Breast epithelium (tissue), 4 donors: Measurements from ENCODE around the gene MAP4K2. TPM values are rescaled to one million over a fixed set of nuclear protein-coding genes. Genes with fewer than 3 reads are reported as not detected.
A peak's percentile ranks its signal among the peaks of the same experiment; 100 is the strongest.
"Not testable (repeated sequence)": the region's sequence is repeated elsewhere in the genome, so short reads cannot be mapped to it uniquely, and the experiment has no call there.

Experiments
- DNase-seq, 2 donors: peaks; one replicate each; pipeline ENCODE4 v3.0.0-alpha.2; 2019; ENCODE audit warnings: low spot score in 2 of 2
- H3K27ac ChIP-seq, 2 donors: fragments of 200-600 bp; sonication (generic) in 1 of 2; one replicate each; pipeline ENCODE4 v1.5.1; 2016 to 2019; ENCODE audit warnings: mild to moderate bottlenecking in 1 of 2
- H3K27me3 ChIP-seq, 2 donors: fragments of 200-600 bp; sonication (generic) in 1 of 2; one replicate each; pipeline versions ENCODE4 v1.5.1 to v1.6.0; 2017 to 2019; ENCODE audit warnings: control low read depth in 1 of 2, mild to moderate bottlenecking in 1 of 2
- H3K36me3 ChIP-seq: fragments of 200-600 bp; one replicate; pipeline ENCODE4 v1.5.1; 2019
- H3K4me1 ChIP-seq, 2 donors: fragments of 200-600 bp; sonication (generic); one replicate each; pipeline ENCODE4 v1.5.1; 2016 to 2019; ENCODE audit warnings: control low read depth in 1 of 2
- H3K4me3 ChIP-seq, 3 donors: fragments of 200-600 bp; sonication (generic); 1 replicate in 2 of 3; 2 replicates in 1 of 3; pipeline ENCODE4 v1.5.1; 2016 to 2019; ENCODE audit warnings: mild to moderate bottlenecking in 3 of 3, moderate library complexity in 2 of 3
- H3K9me3 ChIP-seq, 2 donors: fragments of 200-600 bp; sonication (generic) in 1 of 2; one replicate each; pipeline ENCODE4 v1.5.1; 2016 to 2019; ENCODE audit warnings: control low read depth in 1 of 2
- POLR2A ChIP-seq: fragments of 450-650 bp; IDR thresholded peaks from one replicate; pipeline ENCODE4 v1.6.1; 2016; ENCODE audit warnings: antibody characterized with exemption, mild to moderate bottlenecking, moderate library complexity
- POLR2AphosphoS5 ChIP-seq, 3 donors: sonication (generic); formaldehyde crosslinking; IDR thresholded peaks; one replicate each; pipeline ENCODE4 v1.6.1; 2017; ENCODE audit warnings: antibody characterized with exemption in 3 of 3
- intact Hi-C: fragments of 100-400 bp; cut with DNase I; formaldehyde crosslinking; loops from one replicate; pipeline ENCODE4 v1.15.1; 2023; ENCODE audit warnings: low total_unique reads
- total RNA-seq, 3 donors: library from RNA; depleted of rRNA; stranded (reverse); fragments of >200 nt; gene quantifications; one replicate each; pipeline ENCODE4 v1.1.0, GENCODE V29; 2016
- TF ChIP-seq, protein P1 (sequence below), 3 donors: fragments of 450-650 bp; IDR thresholded peaks; one replicate each; pipeline ENCODE4 v1.5.1; 2016 to 2017; ENCODE audit warnings: antibody characterized with exemption in 3 of 3, mild to moderate bottlenecking in 3 of 3, moderate library complexity in 3 of 3

Gene MAP4K2
- total RNA-seq, 3 donors from 2014 or later, result 7.7 to 16.1 (median 14.0) TPM

GRCh38 chr11:64817476-64817875, 14.5 kb upstream of the MAP4K2 start:
- no peaks in the 10 kb centered on the region for H3K9me3 ChIP-seq
- TF ChIP-seq POLR2A (no peak), POLR2AphosphoS5 (IDR thresholded peaks at IDR 0.05) (no peak)
- TF ChIP-seq, protein P1, sequence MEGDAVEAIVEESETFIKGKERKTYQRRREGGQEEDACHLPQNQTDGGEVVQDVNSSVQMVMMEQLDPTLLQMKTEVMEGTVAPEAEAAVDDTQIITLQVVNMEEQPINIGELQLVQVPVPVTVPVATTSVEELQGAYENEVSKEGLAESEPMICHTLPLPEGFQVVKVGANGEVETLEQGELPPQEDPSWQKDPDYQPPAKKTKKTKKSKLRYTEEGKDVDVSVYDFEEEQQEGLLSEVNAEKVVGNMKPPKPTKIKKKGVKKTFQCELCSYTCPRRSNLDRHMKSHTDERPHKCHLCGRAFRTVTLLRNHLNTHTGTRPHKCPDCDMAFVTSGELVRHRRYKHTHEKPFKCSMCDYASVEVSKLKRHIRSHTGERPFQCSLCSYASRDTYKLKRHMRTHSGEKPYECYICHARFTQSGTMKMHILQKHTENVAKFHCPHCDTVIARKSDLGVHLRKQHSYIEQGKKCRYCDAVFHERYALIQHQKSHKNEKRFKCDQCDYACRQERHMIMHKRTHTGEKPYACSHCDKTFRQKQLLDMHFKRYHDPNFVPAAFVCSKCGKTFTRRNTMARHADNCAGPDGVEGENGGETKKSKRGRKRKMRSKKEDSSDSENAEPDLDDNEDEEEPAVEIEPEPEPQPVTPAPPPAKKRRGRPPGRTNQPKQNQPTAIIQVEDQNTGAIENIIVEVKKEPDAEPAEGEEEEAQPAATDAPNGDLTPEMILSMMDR (IDR thresholded peaks at IDR 0.05), result no peak
- no peak overlapping the region for H3K27ac ChIP-seq
- H3K36me3 ChIP-seq, result no peaks in the 10 kb centered on the region
- no peaks in the 10 kb centered on the region for H3K4me1 ChIP-seq
- no peaks in the 10 kb centered on the region for H3K27me3 ChIP-seq
- H3K4me3 ChIP-seq, result no peak overlapping the region
- intact Hi-C loops, result no loop called here
- DNase-seq, result no peak

DNA sequence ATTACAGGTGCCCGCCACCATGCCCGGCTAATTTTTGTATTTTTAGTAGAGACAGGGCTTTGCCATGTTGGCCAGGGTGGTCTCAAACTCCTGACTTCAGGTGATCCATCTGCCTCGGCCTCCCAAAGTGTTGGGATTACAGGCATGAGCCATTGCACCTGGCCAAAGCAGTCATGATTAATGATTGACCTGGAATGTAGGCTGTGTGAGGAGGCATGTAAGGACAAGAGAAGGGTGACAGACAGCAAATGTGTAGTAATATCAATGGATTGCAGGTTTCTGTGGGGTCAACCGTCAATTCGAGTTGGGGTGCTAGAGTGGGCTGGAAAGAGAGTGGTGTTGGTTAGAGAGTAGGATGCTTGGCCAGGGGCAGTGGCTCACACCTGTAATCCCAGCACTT, 12.4 kb upstream of the MAP4K2 start:
- DNase-seq, H3K36me3 ChIP-seq, H3K4me3 ChIP-seq, H3K27ac ChIP-seq, intact Hi-C loops, H3K9me3 ChIP-seq, H3K27me3 ChIP-seq, H3K4me1 ChIP-seq: not testable (repeated sequence)

- Histone ChIP-seq H3K27ac (no peak overlapping the region), H3K27me3 (no peaks in the 10 kb centered on the region), H3K9me3 (no peaks in the 10 kb centered on the region), H3K4me1 (peaks cover under 1 to 3% of the 10 kb centered on the region in 2 donors), H3K36me3 (no peaks in the 10 kb centered on the region), H3K4me3 (no peak overlapping the region)
- no peak for DNase-seq
- intact Hi-C loops, result no loop called here
- TF ChIP-seq POLR2AphosphoS5 (IDR thresholded peaks at IDR 0.05) (no peak), POLR2A (no peak)
- TF ChIP-seq, protein P1 (IDR thresholded peaks at IDR 0.05), result no peak
Observed at GRCh38 chr11:64814712-64815187, 11.7 kb upstream of the MAP4K2 start.

DNA sequence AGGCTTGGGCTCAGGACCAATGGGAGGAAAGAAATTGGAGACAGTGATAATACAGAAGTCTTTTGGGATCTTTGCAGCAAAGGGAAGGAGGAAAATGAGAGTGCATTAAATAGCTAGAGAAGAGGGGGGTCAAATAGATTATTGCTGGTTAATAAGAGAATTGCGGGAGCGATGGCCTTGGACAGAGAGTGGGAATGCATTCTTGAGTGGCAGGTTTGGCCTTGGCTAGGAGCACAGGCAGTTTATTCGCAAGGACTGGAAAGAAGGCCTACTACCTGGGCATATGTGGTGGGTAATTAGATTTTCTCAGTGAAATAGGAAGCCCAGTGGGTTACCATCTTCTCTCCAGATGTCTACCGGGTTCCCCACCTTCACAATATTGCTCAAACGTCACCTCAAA, 10.8 kb upstream of the MAP4K2 start:
- Histone ChIP-seq H3K27ac (no peak overlapping the region), H3K4me3 (no peak overlapping the region), H3K36me3 (no peaks in the 10 kb centered on the region), H3K27me3 (no peaks in the 10 kb centered on the region), H3K4me1 (peaks cover 6 to 8% of the 10 kb centered on the region in 2 donors), H3K9me3 (no peaks in the 10 kb centered on the region)
- TF ChIP-seq POLR2AphosphoS5 (IDR thresholded peaks at IDR 0.05) (no peak), POLR2A (no peak)
- TF ChIP-seq, protein P1 (IDR thresholded peaks at IDR 0.05), result no peak
- no peak for DNase-seq
- intact Hi-C loops, result no loop called here

DNA sequence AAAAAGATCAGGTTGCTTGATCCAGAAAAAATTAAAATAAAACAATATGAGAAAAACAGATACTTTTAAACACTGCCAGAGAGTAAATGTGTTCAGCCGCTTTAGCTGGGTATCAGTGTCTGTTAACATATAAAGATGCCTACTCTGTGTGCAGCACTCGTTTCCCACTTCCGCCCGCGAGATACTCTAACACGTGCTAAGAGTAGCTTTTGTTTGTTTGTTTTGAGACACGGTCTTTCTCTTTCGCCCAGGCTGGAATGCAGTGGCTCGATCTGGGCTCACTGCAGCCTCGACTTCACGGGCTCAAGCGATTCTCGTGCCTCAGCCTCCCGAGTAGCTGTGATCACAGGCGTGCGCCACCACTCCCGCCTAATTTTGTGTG, 7.9 kb upstream of the MAP4K2 start:
- TF ChIP-seq POLR2AphosphoS5 (IDR thresholded peaks at IDR 0.05) (no peak), POLR2A (no peak)
- TF ChIP-seq, protein P1 (IDR thresholded peaks at IDR 0.05), result no peak
- H3K36me3 ChIP-seq, result no peaks in the 10 kb centered on the region
- peak overlapping the region; percentile 78 to 96 (median 95) for H3K4me3 ChIP-seq
- H3K4me1 ChIP-seq, result peaks cover 6 to 8% of the 10 kb centered on the region in 2 donors
- H3K27ac ChIP-seq, result peak overlapping the region; percentile 76 to 89
- H3K27me3 ChIP-seq, result no peaks in the 10 kb centered on the region
- intact Hi-C loops, result no loop called here
- H3K9me3 ChIP-seq, result no peaks in the 10 kb centered on the region
- DNase-seq, result no peak
